Small intestine (tissue), 7 donors: ENCODE measurements around the gene EIF4H. TPM values are rescaled to one million over a fixed set of nuclear protein-coding genes. Genes with fewer than 3 reads are reported as not detected.
"Not testable (repeated sequence)": the region's sequence is repeated elsewhere in the genome, so short reads cannot be mapped to it uniquely, and the experiment has no call there.

Source experiments
- DNase-seq, 2 donors: peaks; one replicate each; pipeline versions ENCODE4 v3.0.0 to v3.0.0-alpha.2; 2013
- FAIRE-seq: peaks from 2 replicates; lab custom pipeline; 2012; peaks lifted over from hg19 to GRCh38; lab: Jason Lieb, UNC
- H3K27ac ChIP-seq, 3 donors: one replicate each; pipeline ENCODE4 v1.5.1; 2013; ENCODE audit warnings: low read length in 2 of 3, mild to moderate bottlenecking in 2 of 3, control low read depth in 1 of 3, inconsistent platforms in 1 of 3, low read depth in 1 of 3, moderate library complexity in 1 of 3
- H3K27me3 ChIP-seq, 3 donors: one replicate each; pipeline ENCODE4 v1.6.1; 2013; ENCODE audit warnings: low read length in 3 of 3, inconsistent platforms in 1 of 3; ENCODE audit not compliant: control insufficient read depth in 3 of 3, insufficient read depth in 3 of 3
- H3K36me3 ChIP-seq, 3 donors: one replicate each; pipeline ENCODE4 v1.6.1; 2013; ENCODE audit warnings: low read length in 3 of 3, inconsistent platforms in 1 of 3, low read depth in 1 of 3, mild to moderate bottlenecking in 1 of 3, moderate library complexity in 1 of 3; ENCODE audit not compliant: control insufficient read depth in 3 of 3, insufficient read depth in 2 of 3
- H3K4me1 ChIP-seq, 3 donors: one replicate each; pipeline ENCODE4 v1.6.1; 2013; ENCODE audit warnings: low read length in 2 of 3, inconsistent platforms in 1 of 3, low read depth in 1 of 3, mild to moderate bottlenecking in 1 of 3, moderate library complexity in 1 of 3; ENCODE audit not compliant: control insufficient read depth in 3 of 3, insufficient read depth in 2 of 3
- H3K4me3 ChIP-seq, 3 donors: one replicate each; pipeline ENCODE4 v1.5.1; 2013; ENCODE audit warnings: low read length in 3 of 3, control low read depth in 1 of 3, inconsistent platforms in 1 of 3, low read depth in 1 of 3, mild to moderate bottlenecking in 1 of 3, moderate library complexity in 1 of 3
- H3K9me3 ChIP-seq, 2 donors: one replicate each; pipeline ENCODE4 v1.6.1; 2013; ENCODE audit warnings: low read depth in 1 of 2, low read length in 1 of 2; ENCODE audit not compliant: control insufficient read depth in 2 of 2, insufficient read depth in 1 of 2
- WGBS, 3 donors: extraction: QIAGEN DNeasy Blood & Tissue Kit; methylation state at CpG; one replicate each; pipeline ENCODE4 v1.1.7; 2013; 5-methylcytosine and 5-hydroxymethylcytosine counted together
- polyA plus RNA-seq, 4 donors: library from polyadenylated mRNA; stranded (reverse) in 3 of 4; unstranded in 1 of 4; fragments of 200-250 nt in 3 of 4; fragments of 120-200 nt in 1 of 4; gene quantifications; one replicate each; pipeline versions ENCODE4 v1.2.1 to v1.2.3, GENCODE V29; 2013
- donor health status: healthy with polysubstance abuse.
- donor health status: control.
- donor health status: control.
- donor health status: Bipolar disorder and iron deficiency.
- donor health status: healthy.

Gene EIF4H
- polyA plus RNA-seq, 4 donors = 158 to 229 (median 187) TPM

DNA sequence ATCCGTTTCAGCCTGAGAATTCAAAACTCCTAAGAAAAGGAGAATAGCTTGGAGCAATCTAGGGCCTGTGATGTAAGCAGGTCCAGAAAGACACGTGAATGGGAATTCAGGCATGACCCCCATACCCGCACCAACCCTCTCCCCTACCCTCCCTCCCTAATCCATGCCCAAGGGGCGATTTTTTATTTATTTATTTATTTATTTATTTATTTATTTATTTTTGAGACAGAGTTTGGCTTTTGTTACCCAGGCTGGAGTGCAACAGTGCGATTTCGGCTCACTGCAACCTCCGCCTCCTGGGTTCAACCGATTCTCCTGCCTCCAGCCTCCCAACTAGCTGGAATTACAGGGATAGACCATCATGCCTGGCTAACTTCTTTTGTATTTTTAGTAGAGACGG is 16.6 kb upstream of the EIF4H start:
- Histone ChIP-seq H3K4me1 (no peaks in the 10 kb centered on the region), H3K4me3 (no peak overlapping the region), H3K27me3 (no peaks in the 10 kb centered on the region), H3K9me3 (no peaks in the 10 kb centered on the region), H3K27ac (no peak overlapping the region), H3K36me3 (no peaks in the 10 kb centered on the region)
- FAIRE-seq (no peak), DNase-seq (no peak)
- 92 to 93% (median 92%) methylated on average over 9 of the region's 9 CpGs for WGBS, 3 donors

- Histone ChIP-seq H3K27me3 (no peaks in the 10 kb centered on the region), H3K4me1 (no peaks in the 10 kb centered on the region), H3K27ac (no peak overlapping the region), H3K9me3 (no peaks in the 10 kb centered on the region), H3K4me3 (no peak overlapping the region), H3K36me3 (no peaks in the 10 kb centered on the region)
- FAIRE-seq (no peak), DNase-seq (no peak)
- 48 to 62% (median 58%) methylated on average over 7 of the region's 7 CpGs for WGBS, 3 donors
Observed at GRCh38 chr7:74164985-74165456, 9.1 kb upstream of the EIF4H start.

- H3K36me3 ChIP-seq = no peaks in the 10 kb centered on the region
- 94 to 96% (median 95%) methylated on average over 15 of the region's 15 CpGs for WGBS, 3 donors
- H3K9me3 ChIP-seq = no peaks in the 10 kb centered on the region
- H3K27ac ChIP-seq = no peak overlapping the region
- H3K4me3 ChIP-seq = no peak overlapping the region
- DNase-seq (no peak), FAIRE-seq (no peak)
- H3K27me3 ChIP-seq = no peaks in the 10 kb centered on the region
- H3K4me1 ChIP-seq = no peaks in the 10 kb centered on the region
Observed at GRCh38 chr7:74165867-74166593, 8.1 kb upstream of the EIF4H start.

- H3K36me3 ChIP-seq, FAIRE-seq, H3K27ac ChIP-seq, H3K9me3 ChIP-seq, H3K4me1 ChIP-seq, H3K4me3 ChIP-seq, H3K27me3 ChIP-seq: not testable (repeated sequence)
- DNase-seq = peak in 1 of 2 donors; percentile 62
- WGBS, 3 donors = 44 to 76% (median 62%) methylated on average over 6 of the region's 6 CpGs
Observed at GRCh38 chr7:74167324-74167723, 6.8 kb upstream of the EIF4H start.

- H3K27me3 ChIP-seq = no peaks in the 10 kb centered on the region
- FAIRE-seq (no peak), DNase-seq (peak; percentile 21 to 39)
- H3K4me1 ChIP-seq = peaks cover 0 to 10% (median 0%) of the 10 kb centered on the region in 3 donors
- H3K27ac ChIP-seq = peak overlapping the region in 1 of 3 donors; percentile 78
- no peaks in the 10 kb centered on the region for H3K9me3 ChIP-seq
- 19 to 47% (median 36%) methylated on average over 14 of the region's 14 CpGs for WGBS, 3 donors
- H3K36me3 ChIP-seq = peaks cover 0 to 6% (median 0%) of the 10 kb centered on the region in 3 donors
- H3K4me3 ChIP-seq = peak overlapping the region in 1 of 3 donors; percentile 74
Observed at GRCh38 chr7:74173074-74173473, 1.1 kb upstream of the EIF4H start.

GRCh38 chr7:74173491-74173865 is 678 bp upstream of the EIF4H start:
- Histone ChIP-seq H3K27me3 (no peaks in the 10 kb centered on the region), H3K36me3 (peaks cover 0 to 11% (median 0%) of the 10 kb centered on the region in 3 donors), H3K4me1 (peaks cover 0 to 10% (median 0%) of the 10 kb centered on the region in 3 donors), H3K4me3 (peak overlapping the region; percentile 67 to 94 (median 74)), H3K27ac (peak overlapping the region; percentile 78 to 94 (median 88)), H3K9me3 (no peaks in the 10 kb centered on the region)
- FAIRE-seq (no peak), DNase-seq (no peak)
- WGBS, 3 donors = 0 to 3% (median 1%) methylated on average over 9 to 11 of the region's 11 CpGs

DNA sequence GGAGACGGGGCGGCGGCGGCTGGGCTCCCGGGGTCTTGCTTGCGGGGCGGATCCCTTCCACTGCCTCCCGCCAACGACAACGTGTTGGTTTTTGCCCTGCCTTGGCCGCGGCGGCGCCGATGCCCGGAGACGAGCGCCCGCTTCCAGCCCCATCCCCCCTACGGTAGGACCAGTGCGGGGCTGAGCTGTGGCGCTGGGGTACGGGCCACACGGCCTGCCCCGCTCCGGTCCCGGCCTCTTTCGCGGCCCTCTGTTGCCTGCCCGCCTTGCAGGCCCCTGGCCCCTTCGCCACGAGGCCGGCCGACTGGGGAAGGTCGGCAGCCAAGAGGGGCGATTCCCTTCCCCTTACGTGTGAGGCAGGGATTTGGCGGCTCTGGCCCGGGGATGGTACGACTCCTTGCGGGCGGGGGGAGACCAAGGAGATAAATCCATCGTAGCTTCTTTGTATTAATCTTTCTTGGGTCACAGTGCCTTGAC is 488 bp downstream of the EIF4H start:
- H3K4me1 ChIP-seq = peaks cover 0 to 10% (median 0%) of the 10 kb centered on the region in 3 donors
- no peaks in the 10 kb centered on the region for H3K27me3 ChIP-seq
- H3K9me3 ChIP-seq = no peaks in the 10 kb centered on the region
- WGBS, 3 donors = 0 to 1% (median 0%) methylated on average over 32 to 43 of the region's 43 CpGs
- FAIRE-seq (no peak), DNase-seq (peak in 1 of 2 donors; percentile 33)
- H3K4me3 ChIP-seq = peak overlapping the region; percentile 67 to 94 (median 69)
- peak overlapping the region; percentile 88 to 94 (median 92) for H3K27ac ChIP-seq
- H3K36me3 ChIP-seq = peaks cover 0 to 19% (median 0%) of the 10 kb centered on the region in 3 donors

DNA sequence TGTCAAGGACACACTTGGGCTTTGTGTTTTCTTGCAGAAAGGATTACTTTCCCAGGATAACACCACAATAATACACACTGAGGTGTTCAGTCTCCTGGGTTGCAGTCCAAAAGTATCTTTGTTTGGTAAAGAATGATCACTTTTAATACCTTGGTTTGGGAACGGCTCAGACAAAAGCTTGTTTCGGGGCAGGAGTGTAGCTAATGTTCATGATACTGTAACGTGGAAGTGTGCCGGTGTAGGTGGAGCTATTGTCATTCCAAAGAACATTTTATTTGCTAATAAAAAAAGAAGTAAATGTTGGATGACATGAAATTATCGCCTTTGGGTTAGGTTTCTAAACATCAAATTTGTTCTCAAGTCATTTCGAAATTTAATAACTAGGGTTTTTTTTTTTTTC is 1.2 kb downstream of the EIF4H start:
- no peak for FAIRE-seq
- peak overlapping the region in 1 of 3 donors; percentile 18 for H3K27ac ChIP-seq

More for the DNA sequence above, 1.2 kb downstream of the EIF4H start:
- Histone ChIP-seq H3K27me3 (no peaks in the 10 kb centered on the region), H3K36me3 (peaks cover 0 to 22% (median 0%) of the 10 kb centered on the region in 3 donors), H3K4me3 (peak overlapping the region; percentile 67 to 94 (median 69)), H3K9me3 (no peaks in the 10 kb centered on the region), H3K4me1 (peaks cover 0 to 10% (median 0%) of the 10 kb centered on the region in 3 donors)
- WGBS, 3 donors = 1 to 11% (median 2%) methylated on average over 6 of the region's 6 CpGs
- DNase-seq = peak; percentile 24 to 36
